ENCODE measurements around the gene IGSF22.
A peak's percentile ranks its signal among the peaks of the same experiment; 100 is the strongest.
"Not testable (repeated sequence)": the region's sequence is repeated elsewhere in the genome, so short reads cannot be mapped to it uniquely, and the experiment has no call there.

Gene IGSF22

DNA sequence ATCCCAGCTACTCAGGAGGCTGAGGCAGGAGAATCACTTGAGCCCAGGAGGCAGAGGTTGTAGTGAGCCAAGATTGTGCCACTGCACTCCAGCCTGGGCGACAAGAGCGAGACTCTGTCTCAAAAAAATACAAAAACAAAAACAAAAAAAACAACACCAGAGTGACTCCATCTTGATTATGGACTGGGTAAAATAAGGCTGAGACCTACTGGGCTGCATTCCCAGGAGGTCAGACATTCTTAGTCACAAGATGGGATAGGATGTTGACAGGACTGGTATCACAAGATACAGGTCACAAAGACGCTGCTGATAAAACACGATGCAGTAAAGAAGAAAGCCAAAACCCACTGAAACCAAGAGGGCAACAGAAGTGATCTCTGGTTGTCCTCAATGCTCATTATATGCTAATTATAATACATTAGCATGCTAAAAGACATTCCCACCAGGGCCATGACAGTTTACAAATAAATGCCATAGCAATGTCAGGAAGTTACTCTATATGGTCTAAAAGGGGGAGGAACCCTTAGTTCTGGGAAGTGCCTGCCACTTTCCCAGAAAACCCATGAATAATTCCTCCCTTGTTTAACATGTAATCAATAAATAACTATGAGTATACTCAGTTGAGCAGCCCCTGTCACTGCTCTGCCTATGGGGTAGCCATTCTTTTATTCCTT, 34.4 kb downstream of the IGSF22 start:
- H2BK120ac ChIP-seq (ENCODE audit: insufficient read depth, low read length, poor library complexity); H3K9me3 ChIP-seq (ENCODE audit: insufficient read depth, low read depth, low read length); H3K18ac ChIP-seq (ENCODE audit: low read length); H3K23ac ChIP-seq (ENCODE audit: low read length); H3K14ac ChIP-seq (ENCODE audit: low read length); H3K79me2 ChIP-seq (ENCODE audit: control insufficient read depth, insufficient read depth, low read length, poor library complexity); H4K12ac ChIP-seq (ENCODE audit: low read depth, low read length); H3K4me1 ChIP-seq (ENCODE audit: control insufficient read depth in 1 of 2, insufficient read depth in 2 of 2, low read length in 2 of 2); H4K91ac ChIP-seq (ENCODE audit: low read depth, low read length); H2BK5ac ChIP-seq (ENCODE audit: low read depth, low read length, poor library complexity); H3K79me1 ChIP-seq (ENCODE audit: low read length); H3K4me2 ChIP-seq (ENCODE audit: low read length); H3K9ac ChIP-seq (ENCODE audit: low read length); H3K4me3 ChIP-seq (ENCODE audit: low read depth, low read length); H3K36me3 ChIP-seq (ENCODE audit: control insufficient read depth in 1 of 2, insufficient read depth in 2 of 2, low read length in 2 of 2); H2AK5ac ChIP-seq (ENCODE audit: low read length); H4K8ac ChIP-seq (ENCODE audit: low read depth, low read length); H3K4ac ChIP-seq (ENCODE audit: low read depth, low read length); H3K27ac ChIP-seq (ENCODE audit: low read depth, low read length); H3K27me3 ChIP-seq (ENCODE audit: insufficient read depth, low read length); H2BK12ac ChIP-seq (ENCODE audit: low read length); H2AFZ ChIP-seq (ENCODE audit: insufficient read depth, low read length, poor library complexity): not testable (repeated sequence)
- WGBS (ENCODE audit: extremely low coverage, insufficient coverage, insufficient read length), result no CpG with 5 or more reads among the region's 4 CpGs
- peak in 1 of 2 donors; percentile 52 for DNase-seq

GRCh38 chr11:18684267-18684666, 41.7 kb downstream of the IGSF22 start:
- Histone ChIP-seq H3K23ac (ENCODE audit: low read length) (no peak overlapping the region), H3K79me1 (ENCODE audit: low read length) (no peaks in the 10 kb centered on the region), H4K8ac (ENCODE audit: low read depth, low read length) (no peak overlapping the region), H3K18ac (ENCODE audit: low read length) (no peak overlapping the region), H3K4me3 (ENCODE audit: low read depth, low read length) (no peak overlapping the region), H3K9ac (ENCODE audit: low read length) (no peak overlapping the region), H2BK12ac (ENCODE audit: low read length) (no peak overlapping the region), H3K4me1 (ENCODE audit: control insufficient read depth in 1 of 2, insufficient read depth in 2 of 2, low read length in 2 of 2) (peaks cover 2% of the 10 kb centered on the region in 2 experiments), H3K14ac (ENCODE audit: low read length) (no peak overlapping the region), H2AK5ac (ENCODE audit: low read length) (no peak overlapping the region), H3K4ac (ENCODE audit: low read depth, low read length) (no peak overlapping the region), H2AFZ (ENCODE audit: insufficient read depth, low read length, poor library complexity) (no peak overlapping the region), H2BK120ac (ENCODE audit: insufficient read depth, low read length, poor library complexity) (no peak overlapping the region), H2BK5ac (ENCODE audit: low read depth, low read length, poor library complexity) (no peak overlapping the region), H3K27me3 (ENCODE audit: insufficient read depth, low read length) (no peaks in the 10 kb centered on the region), H3K27ac (ENCODE audit: low read depth, low read length) (no peak overlapping the region), H3K4me2 (ENCODE audit: low read length) (no peak overlapping the region), H3K79me2 (ENCODE audit: control insufficient read depth, insufficient read depth, low read length, poor library complexity) (no peaks in the 10 kb centered on the region), H4K12ac (ENCODE audit: low read depth, low read length) (no peak overlapping the region), H3K36me3 (ENCODE audit: control insufficient read depth in 1 of 2, insufficient read depth in 2 of 2, low read length in 2 of 2) (no peaks in the 10 kb centered on the region), H3K9me3 (ENCODE audit: insufficient read depth, low read depth, low read length) (no peaks in the 10 kb centered on the region), H4K91ac (ENCODE audit: low read depth, low read length) (no peak overlapping the region)
- WGBS (ENCODE audit: extremely low coverage, insufficient coverage, insufficient read length), result no CpG with 5 or more reads among the region's 1 CpG
- no peak for DNase-seq

DNA sequence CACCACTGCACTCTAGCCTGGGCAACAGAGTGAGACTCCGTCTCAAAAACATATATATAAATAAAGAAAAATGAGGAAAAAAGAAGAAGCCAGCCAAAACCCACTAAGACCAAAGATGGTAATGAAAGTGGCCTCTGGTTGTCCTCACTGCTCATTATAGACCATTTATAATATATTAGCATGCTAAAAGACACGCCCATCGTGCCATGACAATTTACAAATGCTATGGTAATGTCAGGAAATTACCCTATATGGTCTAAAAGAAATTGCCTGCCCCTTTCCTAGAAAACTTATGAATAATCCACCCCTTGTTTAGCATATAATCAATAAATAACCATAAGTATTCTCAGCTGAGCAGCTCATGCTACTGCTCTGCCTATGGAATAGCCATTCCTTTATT, 43.5 kb downstream of the IGSF22 start:
- Histone ChIP-seq H3K79me1 (ENCODE audit: low read length) (no peaks in the 10 kb centered on the region), H2BK120ac (ENCODE audit: insufficient read depth, low read length, poor library complexity) (no peak overlapping the region), H3K4me1 (ENCODE audit: control insufficient read depth in 1 of 2, insufficient read depth in 2 of 2, low read length in 2 of 2) (peaks cover 2% of the 10 kb centered on the region in 2 experiments), H4K8ac (ENCODE audit: low read depth, low read length) (no peak overlapping the region), H4K91ac (ENCODE audit: low read depth, low read length) (no peak overlapping the region), H4K12ac (ENCODE audit: low read depth, low read length) (no peak overlapping the region), H2AK5ac (ENCODE audit: low read length) (no peak overlapping the region), H3K4me3 (ENCODE audit: low read depth, low read length) (no peak overlapping the region), H3K4me2 (ENCODE audit: low read length) (no peak overlapping the region), H2BK5ac (ENCODE audit: low read depth, low read length, poor library complexity) (no peak overlapping the region), H2BK12ac (ENCODE audit: low read length) (no peak overlapping the region), H3K9me3 (ENCODE audit: insufficient read depth, low read depth, low read length) (no peaks in the 10 kb centered on the region), H3K14ac (ENCODE audit: low read length) (no peak overlapping the region), H3K36me3 (ENCODE audit: control insufficient read depth in 1 of 2, insufficient read depth in 2 of 2, low read length in 2 of 2) (no peaks in the 10 kb centered on the region), H3K27me3 (ENCODE audit: insufficient read depth, low read length) (no peaks in the 10 kb centered on the region), H3K18ac (ENCODE audit: low read length) (no peak overlapping the region), H3K27ac (ENCODE audit: low read depth, low read length) (no peak overlapping the region), H3K79me2 (ENCODE audit: control insufficient read depth, insufficient read depth, low read length, poor library complexity) (no peaks in the 10 kb centered on the region), H3K9ac (ENCODE audit: low read length) (no peak overlapping the region), H3K23ac (ENCODE audit: low read length) (no peak overlapping the region), H3K4ac (ENCODE audit: low read depth, low read length) (no peak overlapping the region), H2AFZ (ENCODE audit: insufficient read depth, low read length, poor library complexity) (no peak overlapping the region)
- DNase-seq, result no peak
- WGBS (ENCODE audit: extremely low coverage, insufficient coverage, insufficient read length), result no CpG with 5 or more reads among the region's 3 CpGs

- not testable (repeated sequence) for H3K9ac ChIP-seq (ENCODE audit: low read length); H4K12ac ChIP-seq (ENCODE audit: low read depth, low read length); H2BK5ac ChIP-seq (ENCODE audit: low read depth, low read length, poor library complexity); H3K4me2 ChIP-seq (ENCODE audit: low read length); H2AFZ ChIP-seq (ENCODE audit: insufficient read depth, low read length, poor library complexity); H3K9me3 ChIP-seq (ENCODE audit: insufficient read depth, low read depth, low read length); H3K4me1 ChIP-seq (ENCODE audit: control insufficient read depth in 1 of 2, insufficient read depth in 2 of 2, low read length in 2 of 2); H3K79me1 ChIP-seq (ENCODE audit: low read length); H3K79me2 ChIP-seq (ENCODE audit: control insufficient read depth, insufficient read depth, low read length, poor library complexity); H3K36me3 ChIP-seq (ENCODE audit: control insufficient read depth in 1 of 2, insufficient read depth in 2 of 2, low read length in 2 of 2); H2AK5ac ChIP-seq (ENCODE audit: low read length); H2BK120ac ChIP-seq (ENCODE audit: insufficient read depth, low read length, poor library complexity); H4K91ac ChIP-seq (ENCODE audit: low read depth, low read length); H4K8ac ChIP-seq (ENCODE audit: low read depth, low read length); H3K18ac ChIP-seq (ENCODE audit: low read length); H3K27ac ChIP-seq (ENCODE audit: low read depth, low read length); H3K23ac ChIP-seq (ENCODE audit: low read length); H3K4ac ChIP-seq (ENCODE audit: low read depth, low read length); H2BK12ac ChIP-seq (ENCODE audit: low read length); H3K4me3 ChIP-seq (ENCODE audit: low read depth, low read length); H3K14ac ChIP-seq (ENCODE audit: low read length); H3K27me3 ChIP-seq (ENCODE audit: insufficient read depth, low read length)
- WGBS (ENCODE audit: extremely low coverage, insufficient coverage, insufficient read length), result no CpG with 5 or more reads among the region's 1 CpG
- peak; percentile 82 to 87 for DNase-seq
Observed at GRCh38 chr11:18681949-18682348, 44.0 kb downstream of the IGSF22 start.
